Measurements from ENCODE around the gene LIMD2.

- TF ChIP-seq EZH2 (IDR thresholded peaks at IDR 0.05; ENCODE audit: borderline replicate concordance, low read length), result no peak
- TF ChIP-seq CTCF (conservative IDR thresholded peaks at IDR 0.05 in 1 of 2, IDR thresholded peaks at IDR 0.05 in 1 of 2; ENCODE audit: extremely low read depth in 1 of 2, insufficient read depth in 1 of 2, low read depth in 1 of 2, low read length in 2 of 2), result no peak
Measured at GRCh38 chr17:63740464-63741142, 40.7 kb upstream of the LIMD2 start.

All from mammary epithelial cell (primary cell).